ENCODE measurements around the gene LTA.

Gene LTA

DNA sequence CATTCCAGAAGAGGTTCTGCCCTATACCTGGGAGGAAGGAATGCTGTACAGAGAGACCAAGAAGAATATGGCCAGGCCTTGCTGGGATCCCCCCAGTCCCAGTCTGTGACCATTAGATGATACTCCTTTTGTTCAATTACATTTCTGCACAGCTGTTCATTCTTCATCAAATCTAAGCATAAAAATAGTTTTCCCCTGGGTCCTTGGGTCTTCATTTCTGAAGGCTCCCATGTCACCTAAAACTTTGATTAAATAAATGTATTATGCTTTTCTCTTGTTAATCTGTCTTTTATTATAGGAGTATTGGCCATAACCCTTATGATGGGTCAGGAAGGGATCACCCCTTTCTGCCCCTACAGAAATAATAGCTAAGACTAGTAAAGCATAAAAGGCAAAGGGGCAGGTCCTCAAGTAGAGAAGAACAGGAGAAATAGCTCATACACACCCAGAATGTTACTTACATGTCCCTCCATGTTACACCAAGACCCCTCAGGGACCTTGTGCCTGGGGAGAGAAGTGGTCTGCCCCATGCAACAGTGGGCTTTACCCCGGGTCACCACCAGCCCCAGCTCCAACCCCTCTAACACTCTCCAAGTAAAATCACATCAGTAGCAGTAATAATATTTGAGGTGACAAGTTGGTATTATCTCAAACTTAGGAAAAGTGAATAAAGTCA is 2.1 kb upstream of the LTA start:
- DNase-seq (ENCODE audit: low read depth in 2 of 2) = no peak

DNA sequence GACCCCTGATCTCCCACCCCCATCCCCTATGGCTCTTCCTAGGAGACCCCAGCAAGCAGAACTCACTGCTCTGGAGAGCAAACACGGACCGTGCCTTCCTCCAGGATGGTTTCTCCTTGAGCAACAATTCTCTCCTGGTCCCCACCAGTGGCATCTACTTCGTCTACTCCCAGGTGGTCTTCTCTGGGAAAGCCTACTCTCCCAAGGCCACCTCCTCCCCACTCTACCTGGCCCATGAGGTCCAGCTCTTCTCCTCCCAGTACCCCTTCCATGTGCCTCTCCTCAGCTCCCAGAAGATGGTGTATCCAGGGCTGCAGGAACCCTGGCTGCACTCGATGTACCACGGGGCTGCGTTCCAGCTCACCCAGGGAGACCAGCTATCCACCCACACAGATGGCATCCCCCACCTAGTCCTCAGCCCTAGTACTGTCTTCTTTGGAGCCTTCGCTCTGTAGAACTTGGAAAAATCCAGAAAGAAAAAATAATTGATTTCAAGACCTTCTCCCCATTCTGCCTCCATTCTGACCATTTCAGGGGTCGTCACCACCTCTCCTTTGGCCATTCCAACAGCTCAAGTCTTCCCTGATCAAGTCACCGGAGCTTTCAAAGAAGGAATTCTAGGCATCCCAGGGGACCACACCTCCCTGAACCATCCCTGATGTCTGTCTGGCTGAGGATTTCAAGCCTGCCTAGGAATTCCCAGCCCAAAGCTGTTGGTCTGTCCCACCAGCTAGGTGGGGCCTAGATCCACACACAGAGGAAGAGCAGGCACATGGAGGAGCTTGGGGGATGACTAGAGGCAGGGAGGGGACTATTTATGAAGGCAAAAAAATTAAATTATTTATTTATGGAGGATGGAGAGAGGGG is 1.4 kb downstream of the LTA start:
- no peak for DNase-seq (ENCODE audit: low read depth in 2 of 2)

DNA sequence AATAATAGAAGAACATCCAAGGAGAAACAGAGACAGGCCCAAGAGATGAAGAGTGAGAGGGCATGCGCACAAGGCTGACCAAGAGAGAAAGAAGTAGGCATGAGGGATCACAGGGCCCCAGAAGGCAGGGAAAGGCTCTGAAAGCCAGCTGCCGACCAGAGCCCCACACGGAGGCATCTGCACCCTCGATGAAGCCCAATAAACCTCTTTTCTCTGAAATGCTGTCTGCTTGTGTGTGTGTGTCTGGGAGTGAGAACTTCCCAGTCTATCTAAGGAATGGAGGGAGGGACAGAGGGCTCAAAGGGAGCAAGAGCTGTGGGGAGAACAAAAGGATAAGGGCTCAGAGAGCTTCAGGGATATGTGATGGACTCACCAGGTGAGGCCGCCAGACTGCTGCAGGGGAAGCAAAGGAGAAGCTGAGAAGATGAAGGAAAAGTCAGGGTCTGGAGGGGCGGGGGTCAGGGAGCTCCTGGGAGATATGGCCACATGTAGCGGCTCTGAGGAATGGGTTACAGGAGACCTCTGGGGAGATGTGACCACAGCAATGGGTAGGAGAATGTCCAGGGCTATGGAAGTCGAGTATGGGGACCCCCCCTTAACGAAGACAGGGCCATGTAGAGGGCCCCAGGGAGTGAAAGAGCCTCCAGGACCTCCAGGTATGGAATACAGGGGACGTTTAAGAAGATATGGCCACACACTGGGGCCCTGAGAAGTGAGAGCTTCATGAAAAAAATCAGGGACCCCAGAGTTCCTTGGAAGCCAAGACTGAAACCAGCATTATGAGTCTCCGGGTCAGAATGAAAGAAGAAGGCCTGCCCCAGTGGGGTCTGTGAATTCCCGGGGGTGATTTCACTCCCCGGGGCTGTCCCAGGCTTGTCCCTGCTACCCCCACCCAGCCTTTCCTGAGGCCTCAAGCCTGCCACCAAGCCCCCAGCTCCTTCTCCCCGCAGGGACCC is 2.3 kb downstream of the LTA start:
- DNase-seq (ENCODE audit: low read depth in 2 of 2) = peak in 1 of 2 donors; percentile 61

DNA sequence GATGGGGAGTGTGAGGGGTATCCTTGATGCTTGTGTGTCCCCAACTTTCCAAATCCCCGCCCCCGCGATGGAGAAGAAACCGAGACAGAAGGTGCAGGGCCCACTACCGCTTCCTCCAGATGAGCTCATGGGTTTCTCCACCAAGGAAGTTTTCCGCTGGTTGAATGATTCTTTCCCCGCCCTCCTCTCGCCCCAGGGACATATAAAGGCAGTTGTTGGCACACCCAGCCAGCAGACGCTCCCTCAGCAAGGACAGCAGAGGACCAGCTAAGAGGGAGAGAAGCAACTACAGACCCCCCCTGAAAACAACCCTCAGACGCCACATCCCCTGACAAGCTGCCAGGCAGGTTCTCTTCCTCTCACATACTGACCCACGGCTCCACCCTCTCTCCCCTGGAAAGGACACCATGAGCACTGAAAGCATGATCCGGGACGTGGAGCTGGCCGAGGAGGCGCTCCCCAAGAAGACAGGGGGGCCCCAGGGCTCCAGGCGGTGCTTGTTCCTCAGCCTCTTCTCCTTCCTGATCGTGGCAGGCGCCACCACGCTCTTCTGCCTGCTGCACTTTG is 3.3 kb downstream of the LTA start, which contains the start of gene TNF:
TNF (plus strand) TSS at position 231 of the 567 bp plus-strand sequence; CDS start at position 408, 177 bp downstream.
- DNase-seq (ENCODE audit: low read depth in 2 of 2) = peak; percentile 75 to 89

DNA sequence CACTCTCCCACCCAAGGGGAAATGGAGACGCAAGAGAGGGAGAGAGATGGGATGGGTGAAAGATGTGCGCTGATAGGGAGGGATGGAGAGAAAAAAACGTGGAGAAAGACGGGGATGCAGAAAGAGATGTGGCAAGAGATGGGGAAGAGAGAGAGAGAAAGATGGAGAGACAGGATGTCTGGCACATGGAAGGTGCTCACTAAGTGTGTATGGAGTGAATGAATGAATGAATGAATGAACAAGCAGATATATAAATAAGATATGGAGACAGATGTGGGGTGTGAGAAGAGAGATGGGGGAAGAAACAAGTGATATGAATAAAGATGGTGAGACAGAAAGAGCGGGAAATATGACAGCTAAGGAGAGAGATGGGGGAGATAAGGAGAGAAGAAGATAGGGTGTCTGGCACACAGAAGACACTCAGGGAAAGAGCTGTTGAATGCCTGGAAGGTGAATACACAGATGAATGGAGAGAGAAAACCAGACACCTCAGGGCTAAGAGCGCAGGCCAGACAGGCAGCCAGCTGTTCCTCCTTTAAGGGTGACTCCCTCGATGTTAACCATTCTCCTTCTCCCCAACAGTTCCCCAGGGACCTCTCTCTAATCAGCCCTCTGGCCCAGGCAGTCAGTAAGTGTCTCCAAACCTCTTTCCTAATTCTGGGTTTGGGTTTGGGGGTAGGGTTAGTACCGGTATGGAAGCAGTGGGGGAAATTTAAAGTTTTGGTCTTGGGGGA is 4.0 kb downstream of the LTA start:
- no peak for DNase-seq (ENCODE audit: low read depth in 2 of 2)

DNA sequence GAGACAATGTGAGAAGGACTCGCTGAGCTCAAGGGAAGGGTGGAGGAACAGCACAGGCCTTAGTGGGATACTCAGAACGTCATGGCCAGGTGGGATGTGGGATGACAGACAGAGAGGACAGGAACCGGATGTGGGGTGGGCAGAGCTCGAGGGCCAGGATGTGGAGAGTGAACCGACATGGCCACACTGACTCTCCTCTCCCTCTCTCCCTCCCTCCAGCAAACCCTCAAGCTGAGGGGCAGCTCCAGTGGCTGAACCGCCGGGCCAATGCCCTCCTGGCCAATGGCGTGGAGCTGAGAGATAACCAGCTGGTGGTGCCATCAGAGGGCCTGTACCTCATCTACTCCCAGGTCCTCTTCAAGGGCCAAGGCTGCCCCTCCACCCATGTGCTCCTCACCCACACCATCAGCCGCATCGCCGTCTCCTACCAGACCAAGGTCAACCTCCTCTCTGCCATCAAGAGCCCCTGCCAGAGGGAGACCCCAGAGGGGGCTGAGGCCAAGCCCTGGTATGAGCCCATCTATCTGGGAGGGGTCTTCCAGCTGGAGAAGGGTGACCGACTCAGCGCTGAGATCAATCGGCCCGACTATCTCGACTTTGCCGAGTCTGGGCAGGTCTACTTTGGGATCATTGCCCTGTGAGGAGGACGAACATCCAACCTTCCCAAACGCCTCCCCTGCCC is 4.9 kb downstream of the LTA start:
- DNase-seq (ENCODE audit: low read depth in 2 of 2) = peak in 1 of 2 donors; percentile 50

DNA sequence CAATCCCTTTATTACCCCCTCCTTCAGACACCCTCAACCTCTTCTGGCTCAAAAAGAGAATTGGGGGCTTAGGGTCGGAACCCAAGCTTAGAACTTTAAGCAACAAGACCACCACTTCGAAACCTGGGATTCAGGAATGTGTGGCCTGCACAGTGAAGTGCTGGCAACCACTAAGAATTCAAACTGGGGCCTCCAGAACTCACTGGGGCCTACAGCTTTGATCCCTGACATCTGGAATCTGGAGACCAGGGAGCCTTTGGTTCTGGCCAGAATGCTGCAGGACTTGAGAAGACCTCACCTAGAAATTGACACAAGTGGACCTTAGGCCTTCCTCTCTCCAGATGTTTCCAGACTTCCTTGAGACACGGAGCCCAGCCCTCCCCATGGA is 5.5 kb downstream of the LTA start:
- no peak for DNase-seq (ENCODE audit: low read depth in 2 of 2)

DNA sequence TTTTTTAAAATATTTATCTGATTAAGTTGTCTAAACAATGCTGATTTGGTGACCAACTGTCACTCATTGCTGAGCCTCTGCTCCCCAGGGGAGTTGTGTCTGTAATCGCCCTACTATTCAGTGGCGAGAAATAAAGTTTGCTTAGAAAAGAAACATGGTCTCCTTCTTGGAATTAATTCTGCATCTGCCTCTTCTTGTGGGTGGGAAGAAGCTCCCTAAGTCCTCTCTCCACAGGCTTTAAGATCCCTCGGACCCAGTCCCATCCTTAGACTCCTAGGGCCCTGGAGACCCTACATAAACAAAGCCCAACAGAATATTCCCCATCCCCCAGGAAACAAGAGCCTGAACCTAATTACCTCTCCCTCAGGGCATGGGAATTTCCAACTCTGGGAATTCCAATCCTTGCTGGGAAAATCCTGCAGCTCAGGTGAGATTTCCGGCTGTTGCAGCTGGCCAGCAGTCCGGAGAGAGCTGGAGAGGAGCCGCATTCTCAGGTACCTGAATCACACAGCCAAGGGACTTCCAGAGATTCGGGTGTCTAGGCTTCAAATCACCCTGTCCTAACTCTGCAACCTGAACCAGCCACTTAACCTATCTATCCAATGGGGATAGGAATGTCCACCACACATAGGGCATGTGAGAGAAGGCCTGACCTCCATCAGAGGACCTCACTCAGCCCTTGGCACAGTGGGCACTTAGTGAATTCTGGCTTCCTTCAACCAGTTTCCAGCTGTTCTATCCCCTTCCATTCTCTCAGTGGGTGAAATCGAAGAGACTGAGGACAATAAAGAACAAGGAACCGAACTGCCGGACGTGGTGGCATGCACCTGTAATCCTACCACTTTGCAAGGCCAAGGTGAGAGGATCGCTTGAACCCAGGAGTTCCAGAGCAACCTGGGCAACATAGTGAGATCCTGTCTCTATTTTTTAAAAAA is 6.4 kb downstream of the LTA start:
- DNase-seq (ENCODE audit: low read depth in 2 of 2) = peak in 1 of 2 donors; percentile 47

DNA sequence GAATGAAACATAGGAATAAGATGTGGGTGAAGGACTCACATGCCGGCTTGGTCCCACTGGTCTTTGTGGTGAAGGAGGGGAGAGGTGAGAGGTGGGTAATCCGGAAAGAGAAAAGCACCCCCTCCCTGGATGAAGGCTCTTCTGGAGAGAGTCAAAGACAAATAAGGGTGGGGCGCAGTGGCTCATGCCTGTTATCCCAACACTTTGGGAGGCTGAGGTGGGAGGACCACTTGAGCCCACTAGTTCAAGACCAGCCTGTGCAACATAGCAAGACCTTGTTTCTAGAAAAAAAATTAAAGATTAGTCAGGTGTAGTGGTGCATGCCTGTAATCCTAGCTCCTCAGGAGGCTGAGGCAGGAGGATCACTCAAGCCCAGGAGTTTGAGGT is 7.0 kb downstream of the LTA start:
- no peak for DNase-seq (ENCODE audit: low read depth in 2 of 2)

DNA sequence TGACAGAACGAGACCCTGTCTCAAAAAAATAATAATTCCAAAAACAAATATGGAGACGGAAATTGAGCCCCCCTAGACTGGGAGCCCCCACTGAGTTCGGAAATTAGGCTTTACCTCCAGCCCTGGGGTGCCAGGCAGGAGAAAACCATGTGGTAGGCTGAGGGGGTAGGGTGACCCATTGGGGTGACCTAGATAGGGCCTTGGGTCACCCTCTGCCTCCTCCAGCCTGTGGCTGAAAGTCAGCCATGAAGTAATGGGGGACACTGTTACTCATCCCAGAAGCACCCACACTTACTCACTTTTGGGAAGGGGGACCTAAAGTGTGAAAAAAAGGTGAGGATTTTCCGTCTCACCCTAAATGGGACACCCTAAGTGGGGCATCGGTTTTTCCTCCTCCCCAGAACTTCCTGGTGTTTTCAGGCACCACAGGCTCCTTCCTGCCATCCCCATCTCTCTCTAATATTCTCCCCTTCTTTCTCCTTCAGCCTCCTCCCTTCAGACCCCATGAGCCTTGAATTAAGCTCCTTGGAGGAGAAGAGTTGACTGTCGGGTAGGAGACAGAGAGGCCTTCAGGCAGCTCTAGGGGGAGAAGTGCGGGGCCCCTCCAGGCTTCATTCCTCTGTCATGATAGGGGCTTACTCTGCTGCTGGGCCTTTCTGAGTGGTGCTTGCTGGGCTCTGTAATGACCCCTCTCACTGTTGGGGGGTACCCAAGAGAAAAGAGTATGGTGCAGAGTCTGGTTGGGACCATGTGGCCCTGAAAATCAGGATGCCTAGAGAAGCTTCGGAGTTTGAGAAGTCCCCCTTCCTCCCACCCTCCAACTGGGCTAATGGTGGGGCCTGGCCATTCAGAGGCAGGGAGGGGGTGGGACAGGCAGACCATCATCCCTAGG is 7.7 kb downstream of the LTA start:
- no peak for DNase-seq (ENCODE audit: low read depth in 2 of 2)

DNA sequence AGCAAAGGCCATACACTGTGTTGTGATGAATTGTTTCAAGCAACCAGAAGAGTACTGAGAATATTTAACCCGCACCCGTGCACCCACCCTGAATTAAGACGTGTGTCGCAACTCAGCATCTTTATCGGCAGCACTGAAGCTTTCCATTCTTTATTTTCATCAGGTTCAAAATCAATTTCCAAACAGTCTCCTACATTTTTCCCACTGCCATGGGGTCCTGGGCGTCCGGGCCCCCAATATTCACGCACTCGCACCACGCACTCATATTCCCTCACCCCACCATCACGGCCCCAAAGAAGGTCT is 8.3 kb downstream of the LTA start:
- no peak for DNase-seq (ENCODE audit: low read depth in 2 of 2)

DNA sequence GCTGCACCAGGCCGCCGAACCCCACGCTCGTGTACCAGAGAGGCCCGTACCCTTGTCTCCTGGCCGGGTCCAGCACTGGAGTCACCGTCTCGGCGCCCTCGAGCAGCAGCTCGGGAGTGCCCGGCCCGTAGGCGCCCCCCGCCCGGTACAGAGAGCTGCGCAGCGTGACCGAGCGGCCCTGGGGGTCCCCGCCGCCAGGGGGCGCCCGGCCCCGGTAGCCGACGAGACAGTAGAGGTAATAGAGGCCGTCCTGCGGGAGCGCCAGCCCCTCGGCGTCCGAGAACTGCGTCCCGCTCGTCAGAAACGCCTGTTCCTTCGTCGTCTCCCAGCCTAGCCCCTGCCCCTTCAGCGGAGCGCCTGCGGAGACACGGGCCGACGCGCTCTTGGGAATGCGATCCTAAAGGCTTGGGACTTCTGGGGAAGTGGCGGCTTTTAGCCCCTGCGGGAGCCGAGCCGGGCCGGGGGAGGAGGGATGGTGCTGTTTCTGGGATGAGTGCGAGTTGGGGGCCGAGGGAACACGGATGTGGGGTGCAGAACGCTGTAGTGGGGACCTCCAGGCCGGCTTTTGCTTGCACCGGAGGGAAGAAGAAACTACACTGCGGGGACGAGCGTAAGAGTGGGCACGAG is 8.8 kb downstream of the LTA start:
- peak; percentile 85 to 93 for DNase-seq (ENCODE audit: low read depth in 2 of 2)

DNA sequence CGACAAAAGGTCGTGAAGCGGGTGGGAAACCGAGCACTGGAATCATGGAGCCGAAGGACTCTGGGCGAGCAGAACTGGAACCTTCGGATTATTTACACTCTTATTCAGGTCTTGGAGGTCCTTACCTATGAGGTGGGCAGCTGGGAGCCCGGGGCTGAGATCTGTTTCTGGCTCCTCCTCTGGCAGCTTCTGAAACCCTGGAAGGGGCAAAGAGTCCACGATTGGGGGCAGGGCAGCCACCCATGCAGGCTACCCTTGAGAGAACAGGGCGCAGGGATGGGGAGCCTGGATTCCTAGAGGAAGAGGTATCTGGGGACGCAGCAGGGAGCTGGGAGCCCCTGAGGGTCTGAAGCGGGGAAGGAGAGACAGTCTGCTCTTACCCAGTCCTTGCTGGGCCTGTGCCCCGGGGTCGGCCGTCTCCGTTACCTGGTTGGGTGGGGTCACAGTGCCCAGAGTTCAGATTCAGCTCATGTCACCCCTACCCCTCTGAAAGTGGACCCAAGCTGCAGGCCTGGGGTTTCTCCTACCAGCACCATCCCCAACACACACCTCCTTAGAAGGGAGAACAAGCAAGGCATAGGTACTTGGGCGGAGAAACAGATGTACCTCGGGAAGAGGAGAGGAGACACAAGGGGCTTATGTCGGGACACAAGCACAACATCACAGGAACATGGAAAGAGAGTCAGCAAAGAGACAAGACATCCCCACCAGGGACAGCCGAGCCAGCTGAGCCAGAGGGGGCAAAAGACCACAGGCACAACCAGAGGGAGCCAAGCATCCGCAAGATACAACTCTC is 9.5 kb downstream of the LTA start:
- DNase-seq (ENCODE audit: low read depth in 2 of 2) = no peak

DNA sequence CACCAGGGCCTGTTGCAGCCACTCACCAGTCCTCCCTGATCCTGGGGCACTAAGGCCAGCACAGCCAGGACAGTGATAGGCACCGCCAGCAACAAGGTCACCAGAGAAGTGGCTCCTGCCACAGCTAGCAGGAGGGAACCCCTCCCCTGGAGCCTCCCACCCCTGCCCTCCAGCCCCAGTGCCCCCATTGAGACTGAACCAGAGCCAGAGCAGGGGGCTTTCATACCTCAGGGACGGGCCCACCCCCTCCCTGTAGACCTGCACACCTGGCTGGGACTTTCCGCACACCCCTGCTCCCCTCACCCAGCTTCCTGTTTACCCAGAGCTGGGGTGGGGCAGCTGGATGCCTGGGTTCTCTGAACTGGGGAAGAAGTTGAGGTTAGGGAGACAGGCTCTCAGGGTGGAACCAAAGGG is 10.1 kb downstream of the LTA start, which contains the start of gene LTB:
LTB (minus strand) TSS at position 195 of the 414 bp plus-strand sequence; CDS start at position 188, 7 bp downstream.
- no peak for DNase-seq (ENCODE audit: low read depth in 2 of 2)

DNA sequence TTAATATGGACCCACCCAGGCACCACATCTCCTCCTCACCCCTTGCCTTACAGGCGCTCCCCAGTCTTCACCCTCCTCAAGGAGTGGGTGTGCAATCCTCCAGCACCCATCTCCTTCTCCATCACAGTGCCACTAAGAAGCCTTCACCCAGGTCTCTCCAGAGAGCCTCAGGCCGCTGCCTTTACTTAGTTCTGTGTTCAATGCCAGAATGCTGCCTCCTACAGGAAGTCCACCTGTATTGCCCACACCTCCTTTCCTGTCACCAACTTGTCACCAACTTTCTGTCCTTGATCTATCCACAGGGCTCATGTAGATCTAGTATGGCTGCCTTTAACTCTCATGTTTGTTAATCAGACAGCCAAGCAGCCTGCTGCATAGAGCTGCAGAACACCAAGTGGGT is 13.4 kb downstream of the LTA start:
- DNase-seq (ENCODE audit: low read depth in 2 of 2) = no peak

DNA sequence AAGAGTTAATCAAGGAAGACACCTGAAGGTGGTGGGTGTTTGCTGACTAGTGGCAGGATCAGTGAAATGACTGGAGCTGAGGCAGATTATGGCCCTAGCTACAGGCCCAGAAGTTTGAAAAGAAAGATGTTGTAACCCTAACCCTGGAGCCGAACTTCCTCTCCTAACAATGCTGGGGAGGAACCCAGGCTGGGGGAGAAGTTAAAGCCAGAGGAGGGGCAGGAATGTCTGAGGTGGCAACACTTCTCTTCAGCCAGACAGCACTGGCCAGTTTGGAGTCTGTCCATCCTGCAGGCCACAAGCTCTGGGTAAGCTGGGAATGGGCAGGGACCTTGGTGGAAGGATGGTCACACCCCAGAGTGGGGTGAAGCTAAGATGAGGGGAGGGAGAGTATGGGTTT is 13.9 kb downstream of the LTA start, which contains the start of gene LST1:
LST1 (plus strand) TSS at position 270 of the 400 bp plus-strand sequence. CDS start 1,023 bp downstream, outside the sequence.
- DNase-seq (ENCODE audit: low read depth in 2 of 2) = no peak
